T-helper 1 cell (primary cell): Measurements from ENCODE around the gene FER1L5.
"Not testable (repeated sequence)": the region's sequence is repeated elsewhere in the genome, so short reads cannot be mapped to it uniquely, and the experiment has no call there.

Source experiments
- DNase-seq, 5 donors: peaks; one replicate each; pipeline ENCODE4 v3.0.0-alpha.2; 2012 to 2020

FER1L5 gene

GRCh38 chr2:96636551-96637171 lies 5.9 kb upstream of the FER1L5 start:
- DNase-seq: no peak

GRCh38 chr2:96637385-96638143 lies 5.0 kb upstream of the FER1L5 start:
- peak; percentile 72 to 84 (median 77) for DNase-seq

- DNase-seq: peak; percentile 74 to 92 (median 83)
Observed at GRCh38 chr2:96638144-96639121, 4.1 kb upstream of the FER1L5 start, which contains the start of gene KANSL3. Gene KANSL3, minus strand, starts transcription at chr2:96638312. Its CDS starts 1,177 bp downstream, at chr2:96637135.

GRCh38 chr2:96647681-96648080 lies 5.1 kb downstream of the FER1L5 start:
- no peak for DNase-seq

GRCh38 chr2:96648306-96648930 lies 5.9 kb downstream of the FER1L5 start:
- no peak for DNase-seq

- no peak for DNase-seq
Observed at GRCh38 chr2:96649342-96649741, 6.8 kb downstream of the FER1L5 start.

GRCh38 chr2:96651793-96652192 lies 9.2 kb downstream of the FER1L5 start:
- DNase-seq: no peak

GRCh38 chr2:96654791-96655190 lies 12.2 kb downstream of the FER1L5 start:
- DNase-seq: not testable (repeated sequence)

- DNase-seq: no peak
Observed at GRCh38 chr2:96655526-96655925, 13.0 kb downstream of the FER1L5 start.

GRCh38 chr2:96656540-96656939 lies 14.0 kb downstream of the FER1L5 start:
- no peak for DNase-seq

- no peak for DNase-seq
Observed at GRCh38 chr2:96661324-96661723, 18.8 kb downstream of the FER1L5 start.

GRCh38 chr2:96662360-96662759 lies 19.8 kb downstream of the FER1L5 start:
- no peak for DNase-seq

- DNase-seq: no peak
Observed at GRCh38 chr2:96663177-96663576, 20.6 kb downstream of the FER1L5 start.

GRCh38 chr2:96663829-96664228 lies 21.3 kb downstream of the FER1L5 start:
- DNase-seq: no peak

- DNase-seq: no peak
Observed at GRCh38 chr2:96664366-96664925, 21.9 kb downstream of the FER1L5 start.

GRCh38 chr2:96665083-96665569 lies 22.6 kb downstream of the FER1L5 start:
- no peak for DNase-seq

GRCh38 chr2:96665717-96666116 lies 23.2 kb downstream of the FER1L5 start:
- DNase-seq: not testable (repeated sequence)

GRCh38 chr2:96668771-96669170 lies 26.2 kb downstream of the FER1L5 start:
- no peak for DNase-seq

GRCh38 chr2:96669539-96670215 lies 27.1 kb downstream of the FER1L5 start:
- DNase-seq: no peak

GRCh38 chr2:96679848-96680247 lies 37.3 kb downstream of the FER1L5 start:
- no peak for DNase-seq

GRCh38 chr2:96680561-96681141 lies 38.1 kb downstream of the FER1L5 start:
- DNase-seq: no peak
